ENCODE measurements around the gene COL17A1.

DNA sequence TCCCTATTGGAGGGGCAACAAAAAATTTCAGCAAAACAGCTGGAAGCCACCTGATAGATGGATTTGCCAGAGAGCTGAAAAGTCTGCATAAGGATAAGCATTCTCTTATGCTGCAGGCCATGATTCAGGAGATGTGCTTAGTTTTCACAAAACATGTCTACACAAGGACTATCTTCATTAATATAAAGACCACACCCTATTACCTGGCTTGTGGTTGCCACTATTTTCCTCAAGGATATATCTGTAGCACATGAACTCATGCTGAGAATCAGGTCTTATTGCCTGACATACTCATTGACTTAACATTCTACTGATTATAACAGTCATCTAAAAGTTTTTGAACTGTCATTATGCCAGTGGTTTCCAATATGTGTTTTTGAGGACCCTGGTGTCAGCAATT is 7.1 kb upstream of the COL17A1 start:
- TF ChIP-seq, protein P1, sequence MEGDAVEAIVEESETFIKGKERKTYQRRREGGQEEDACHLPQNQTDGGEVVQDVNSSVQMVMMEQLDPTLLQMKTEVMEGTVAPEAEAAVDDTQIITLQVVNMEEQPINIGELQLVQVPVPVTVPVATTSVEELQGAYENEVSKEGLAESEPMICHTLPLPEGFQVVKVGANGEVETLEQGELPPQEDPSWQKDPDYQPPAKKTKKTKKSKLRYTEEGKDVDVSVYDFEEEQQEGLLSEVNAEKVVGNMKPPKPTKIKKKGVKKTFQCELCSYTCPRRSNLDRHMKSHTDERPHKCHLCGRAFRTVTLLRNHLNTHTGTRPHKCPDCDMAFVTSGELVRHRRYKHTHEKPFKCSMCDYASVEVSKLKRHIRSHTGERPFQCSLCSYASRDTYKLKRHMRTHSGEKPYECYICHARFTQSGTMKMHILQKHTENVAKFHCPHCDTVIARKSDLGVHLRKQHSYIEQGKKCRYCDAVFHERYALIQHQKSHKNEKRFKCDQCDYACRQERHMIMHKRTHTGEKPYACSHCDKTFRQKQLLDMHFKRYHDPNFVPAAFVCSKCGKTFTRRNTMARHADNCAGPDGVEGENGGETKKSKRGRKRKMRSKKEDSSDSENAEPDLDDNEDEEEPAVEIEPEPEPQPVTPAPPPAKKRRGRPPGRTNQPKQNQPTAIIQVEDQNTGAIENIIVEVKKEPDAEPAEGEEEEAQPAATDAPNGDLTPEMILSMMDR (IDR thresholded peaks at IDR 0.05) = no peak
- no peak for TF ChIP-seq POLR2A (IDR thresholded peaks at IDR 0.05)
